Stimulated activated CD8-positive, alpha-beta memory T cell treated with anti-CD3 and anti-CD28 coated beads, Interleukin-12 subunit alpha, Interleukin-12 subunit beta, amount 100 ng/mL, for 24 hours (primary cell): Measurements from ENCODE around the gene PTRHD1.

ENCODE experiments used
- DNase-seq: peaks from one replicate; pipeline ENCODE4 v3.0.0-alpha.2; 2020; ENCODE audit errors: extremely low read depth

Gene PTRHD1

DNA sequence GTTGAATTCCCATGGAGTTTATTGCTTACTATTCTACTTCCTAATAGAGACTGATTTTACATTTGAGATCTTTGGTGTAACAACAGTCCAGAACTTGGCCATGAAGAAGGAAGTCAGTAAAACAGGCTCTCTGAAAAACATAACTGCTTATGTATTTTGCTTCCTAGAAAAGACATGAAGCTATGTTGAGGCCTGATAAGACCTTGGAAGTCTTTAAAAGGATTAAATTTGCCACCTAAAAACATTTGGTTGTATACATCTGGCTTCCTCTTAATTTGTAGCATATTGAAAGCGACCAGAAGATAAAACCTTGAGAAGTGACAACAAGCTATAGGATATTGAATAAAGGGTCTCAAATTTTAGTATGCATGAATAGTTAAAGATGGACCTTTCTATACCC is 36.4 kb downstream of the PTRHD1 start:
- no peak for DNase-seq

- no peak for DNase-seq
Measured at GRCh38 chr2:24754985-24755705, 38.0 kb downstream of the PTRHD1 start.

DNA sequence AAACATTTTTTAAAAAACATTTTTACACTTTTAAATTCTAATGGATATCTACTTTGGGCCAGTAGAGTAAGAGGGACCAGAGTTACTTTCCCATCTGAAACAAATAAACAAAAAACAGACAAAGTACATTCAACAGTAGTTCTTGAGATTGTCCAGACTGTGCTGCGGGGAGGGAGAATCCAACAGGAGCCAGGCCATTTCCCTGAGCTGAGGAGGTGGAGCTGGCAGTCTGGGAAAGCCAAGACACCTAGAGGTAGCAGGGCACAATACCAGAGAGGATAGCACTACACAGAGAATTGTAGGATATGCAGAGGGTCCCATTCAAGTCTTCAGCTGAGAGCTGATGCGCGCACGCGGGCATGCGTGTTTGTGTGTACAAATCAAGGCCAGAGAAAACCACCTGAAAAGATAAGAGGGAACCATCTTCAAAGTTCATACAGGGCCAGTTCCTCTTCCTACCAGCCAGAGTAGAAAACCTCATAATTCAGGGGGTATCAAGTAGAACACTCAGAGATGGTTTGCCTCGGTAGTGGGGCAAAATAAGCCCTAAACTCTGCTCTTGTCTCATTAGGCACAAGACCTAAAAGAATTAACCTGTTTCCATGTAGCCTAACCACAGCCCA is 44.0 kb downstream of the PTRHD1 start:
- DNase-seq, result no peak

DNA sequence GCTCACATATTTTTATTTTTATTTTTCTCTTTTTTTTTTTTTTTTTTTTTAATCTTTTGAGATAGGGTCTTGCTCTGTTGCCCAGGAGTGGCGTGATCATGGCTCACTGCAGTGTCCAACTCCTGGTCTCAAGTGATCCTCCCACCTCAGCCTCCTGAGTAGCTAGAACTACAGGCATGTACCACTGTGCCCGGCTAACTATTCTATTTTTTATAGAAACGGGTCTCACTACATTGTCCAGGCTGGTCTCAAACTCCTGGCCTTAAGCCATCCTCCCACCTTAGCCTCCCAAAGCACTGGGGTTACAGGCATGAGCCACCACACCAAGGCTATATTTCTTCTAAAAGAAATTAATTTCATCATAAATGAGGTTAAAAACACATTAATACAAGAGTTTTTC is 45.9 kb downstream of the PTRHD1 start:
- DNase-seq, result no peak

DNA sequence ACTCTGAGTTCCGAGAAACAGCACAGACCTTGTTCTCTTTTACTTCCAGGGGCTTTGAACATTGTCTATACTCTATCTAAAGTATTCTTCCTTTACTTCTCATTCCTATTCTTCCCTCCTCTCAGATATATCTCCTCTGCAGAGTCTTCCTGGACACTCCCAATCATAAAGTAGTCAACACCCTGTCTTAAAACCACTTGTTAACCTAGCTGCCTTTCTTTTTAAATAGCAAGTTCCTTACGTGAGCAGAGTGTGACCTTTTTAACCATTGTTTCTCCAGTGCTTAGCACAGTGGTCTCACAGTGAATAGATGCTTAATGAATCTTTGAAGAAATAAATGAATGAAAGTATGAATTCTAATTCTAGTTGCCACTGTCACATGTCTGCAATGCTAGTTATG is 47.4 kb downstream of the PTRHD1 start:
- no peak for DNase-seq

DNA sequence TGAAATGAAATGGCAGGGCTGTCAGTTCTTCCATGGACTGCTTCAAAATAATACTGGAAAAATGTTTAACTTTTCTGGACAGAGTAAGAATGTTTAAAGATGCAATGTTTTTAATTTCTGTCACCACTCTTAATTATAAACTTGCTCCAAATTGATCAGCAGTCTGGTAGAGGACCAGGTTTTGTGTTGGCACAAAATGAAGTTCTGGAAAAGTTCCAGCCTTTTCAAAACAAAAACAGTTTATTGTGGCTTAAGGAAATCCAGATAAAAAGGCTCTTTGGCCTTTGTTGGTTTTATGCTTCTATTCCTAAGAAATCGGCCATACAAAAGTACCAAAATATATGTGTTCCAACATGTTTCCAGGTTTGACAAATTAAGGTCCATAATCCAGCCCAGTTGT is 48.8 kb downstream of the PTRHD1 start:
- no peak for DNase-seq

GRCh38 chr2:24743924-24744323 is 49.3 kb downstream of the PTRHD1 start:
- DNase-seq, result no peak

DNA sequence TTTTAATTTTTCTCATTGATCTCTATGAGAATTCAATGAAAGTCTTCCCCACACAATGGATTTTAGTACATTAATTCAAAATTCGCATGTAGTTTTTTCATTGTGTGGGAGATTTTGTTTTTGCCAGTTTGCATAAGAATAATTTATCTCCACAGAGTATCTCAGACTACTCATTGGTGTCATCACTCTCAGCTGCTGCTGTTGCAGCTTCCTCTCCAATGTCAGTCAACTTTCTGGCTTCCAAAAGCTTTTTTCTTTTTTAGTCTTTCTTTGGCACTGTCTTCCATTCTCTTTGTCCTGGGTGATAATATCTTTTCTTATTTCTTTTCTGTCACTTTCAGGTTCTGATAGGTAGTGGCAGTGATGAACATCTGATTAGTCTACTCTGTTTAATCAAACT is 50.5 kb downstream of the PTRHD1 start:
- no peak for DNase-seq

DNA sequence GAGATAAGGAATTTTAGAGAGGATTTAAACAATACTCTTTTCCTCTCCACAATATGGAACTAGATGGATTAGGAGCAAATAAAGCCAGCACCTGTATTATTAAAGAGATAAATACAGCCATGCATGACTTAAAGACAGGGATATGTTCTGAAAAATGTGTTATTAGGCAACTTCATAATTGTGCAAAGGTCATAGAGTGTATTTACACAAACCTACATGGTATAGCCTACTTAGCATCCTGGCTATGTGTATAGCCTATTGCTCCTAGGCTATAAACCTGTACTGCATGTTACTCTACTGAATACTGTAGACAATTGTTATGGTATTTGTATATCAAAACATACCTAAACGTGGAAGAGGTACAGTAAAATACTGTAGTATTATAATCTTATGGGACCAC is 53.0 kb downstream of the PTRHD1 start:
- no peak for DNase-seq
